ENCODE results near the gene KBTBD2.
A peak's percentile ranks its signal among the peaks of the same experiment; 100 is the strongest.

KBTBD2 gene

GRCh38 chr7:32893722-32894121 is 2.2 kb upstream of the KBTBD2 start:
- Histone ChIP-seq H3K4me3 (ENCODE audit: insufficient read depth, low read length, poor library complexity, severe bottlenecking) (no peak overlapping the region), H3K9me3 (ENCODE audit: insufficient read depth, low read length) (no peaks in the 10 kb centered on the region), H3K9ac (ENCODE audit: low read length) (no peak overlapping the region), H3K4me2 (ENCODE audit: low read depth, low read length, poor library complexity, severe bottlenecking) (no peak overlapping the region), H2AFZ (ENCODE audit: low read depth, low read length, severe bottlenecking) (no peak overlapping the region), H4K20me1 (ENCODE audit: low read depth, low read length) (peaks cover 1% of the 10 kb centered on the region), H3F3A (ENCODE audit: insufficient read depth) (peaks cover 19% of the 10 kb centered on the region), H3K79me2 (ENCODE audit: insufficient read depth, low read length) (peaks cover 23% of the 10 kb centered on the region), H3K27ac (ENCODE audit: low read depth, low read length) (no peak overlapping the region), H3K36me3 (ENCODE audit: low read length) (no peaks in the 10 kb centered on the region), H3K9me2 (replicated peaks; ENCODE audit: insufficient read depth, low read length) (no peaks in the 10 kb centered on the region), H3K27me3 (ENCODE audit: low read length) (no peaks in the 10 kb centered on the region)
- TF ChIP-seq CTCF (IDR thresholded peaks at IDR 0.05; ENCODE audit: insufficient read depth, low read length, poor library complexity, severe bottlenecking): no peak
- TF ChIP-seq EZH2phosphoT487 (conservative IDR thresholded peaks at IDR 0.05; ENCODE audit: low read length): no peak

- Histone ChIP-seq H2AFZ (ENCODE audit: low read depth, low read length, severe bottlenecking) (peak overlapping the region; percentile 69), H3K9ac (ENCODE audit: low read length) (peak overlapping the region; percentile 84), H3K27me3 (ENCODE audit: low read length) (no peaks in the 10 kb centered on the region), H3F3A (ENCODE audit: insufficient read depth) (peaks cover 19% of the 10 kb centered on the region), H3K9me3 (ENCODE audit: insufficient read depth, low read length) (no peaks in the 10 kb centered on the region), H3K9me2 (replicated peaks; ENCODE audit: insufficient read depth, low read length) (no peaks in the 10 kb centered on the region), H3K4me2 (ENCODE audit: low read depth, low read length, poor library complexity, severe bottlenecking) (peak overlapping the region; percentile 74), H3K27ac (ENCODE audit: low read depth, low read length) (no peak overlapping the region), H3K36me3 (ENCODE audit: low read length) (no peaks in the 10 kb centered on the region), H4K20me1 (ENCODE audit: low read depth, low read length) (peaks cover 5% of the 10 kb centered on the region), H3K4me3 (ENCODE audit: insufficient read depth, low read length, poor library complexity, severe bottlenecking) (no peak overlapping the region), H3K79me2 (ENCODE audit: insufficient read depth, low read length) (peaks cover 29% of the 10 kb centered on the region)
- TF ChIP-seq EZH2phosphoT487 (conservative IDR thresholded peaks at IDR 0.05; ENCODE audit: low read length) (no peak), CTCF (IDR thresholded peaks at IDR 0.05; ENCODE audit: insufficient read depth, low read length, poor library complexity, severe bottlenecking) (no peak)
Measured at GRCh38 chr7:32893207-32893524, 1.6 kb upstream of the KBTBD2 start.

GRCh38 chr7:32892521-32893206 is 1.1 kb upstream of the KBTBD2 start:
- H3K9me2 ChIP-seq (replicated peaks; ENCODE audit: insufficient read depth, low read length): no peaks in the 10 kb centered on the region
- no peak for TF ChIP-seq EZH2phosphoT487 (conservative IDR thresholded peaks at IDR 0.05; ENCODE audit: low read length)
- TF ChIP-seq CTCF (IDR thresholded peaks at IDR 0.05; ENCODE audit: insufficient read depth, low read length, poor library complexity, severe bottlenecking): no peak
- H3K79me2 ChIP-seq (ENCODE audit: insufficient read depth, low read length): peaks cover 34% of the 10 kb centered on the region
- no peaks in the 10 kb centered on the region for H3K9me3 ChIP-seq (ENCODE audit: insufficient read depth, low read length)
- peak overlapping the region; percentile 69 for H2AFZ ChIP-seq (ENCODE audit: low read depth, low read length, severe bottlenecking)
- H4K20me1 ChIP-seq (ENCODE audit: low read depth, low read length): peaks cover 7% of the 10 kb centered on the region
- H3F3A ChIP-seq (ENCODE audit: insufficient read depth): peaks cover 19% of the 10 kb centered on the region
- peak overlapping the region; percentile 73 for H3K4me3 ChIP-seq (ENCODE audit: insufficient read depth, low read length, poor library complexity, severe bottlenecking)
- peak overlapping the region; percentile 84 for H3K9ac ChIP-seq (ENCODE audit: low read length)
- H3K27me3 ChIP-seq (ENCODE audit: low read length): no peaks in the 10 kb centered on the region
- H3K27ac ChIP-seq (ENCODE audit: low read depth, low read length): peak overlapping the region; percentile 91
- H3K4me2 ChIP-seq (ENCODE audit: low read depth, low read length, poor library complexity, severe bottlenecking): peak overlapping the region; percentile 74
- H3K36me3 ChIP-seq (ENCODE audit: low read length): no peaks in the 10 kb centered on the region

Measured in SU-DHL-6 (cell line).